ENCODE results near the gene CADPS. TPM values are rescaled to one million over a fixed set of nuclear protein-coding genes. Genes with fewer than 3 reads are reported as not detected.

The CADPS gene
- total and polyA plus RNA-seq, 9 of the 15 experiments (the other 6 are each of a cell fraction or from before 2014, with no cell fraction given), result not detected

DNA sequence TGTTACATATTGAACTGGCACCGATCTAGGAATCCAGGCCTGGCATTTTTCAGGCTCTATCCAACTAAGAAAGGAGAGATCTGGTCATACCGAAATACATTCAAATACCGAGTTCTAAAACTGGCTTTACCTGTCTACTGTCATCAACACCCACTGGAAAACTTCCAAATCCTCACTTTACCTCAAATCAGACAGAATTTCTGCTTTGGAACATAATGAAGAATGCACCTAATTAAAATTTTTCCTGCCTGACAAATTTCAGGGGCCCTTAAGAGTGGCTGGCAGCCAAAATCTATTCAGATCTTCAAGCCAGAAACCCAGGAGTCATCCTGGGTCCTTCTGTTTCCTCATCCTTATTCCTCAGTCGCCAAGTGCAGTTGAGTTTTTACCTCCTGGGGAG is 303.3 kb downstream of the CADPS start (continued):
- no peak for TF ChIP-seq ELF4 (CRISPR knock-in tag; IDR thresholded peaks at IDR 0.05)

GRCh38 chr3:62570888-62571287 is 304.3 kb downstream of the CADPS start:
- Histone ChIP-seq H3K4me1 (replicated peaks in 1 of 2; ENCODE audit: control insufficient read depth in 2 of 2, insufficient read depth in 2 of 2, low read length in 2 of 2) (no peaks in the 10 kb centered on the region), H3K9me3 (replicated peaks; ENCODE audit: control insufficient read depth, insufficient read depth, low read depth, low read length) (no peaks in the 10 kb centered on the region), H2AFZ (ENCODE audit: low read depth, low read length) (no peak overlapping the region), H4K20me1 (replicated peaks; ENCODE audit: control insufficient read depth, insufficient read depth, low read length) (no peaks in the 10 kb centered on the region), H3K36me3 (ENCODE audit: control insufficient read depth, insufficient read depth, low read length) (no peaks in the 10 kb centered on the region), H3K79me2 (ENCODE audit: control insufficient read depth, insufficient read depth, low read length) (no peaks in the 10 kb centered on the region), H3K9me1 (ENCODE audit: control insufficient read depth, insufficient read depth, low read length) (no peaks in the 10 kb centered on the region), H3K27ac (ENCODE audit: extremely low read depth, low read depth, low read length) (no peak overlapping the region), H3K4me3 (no peak overlapping the region), H3K27me3 (ENCODE audit: control insufficient read depth in 2 of 2, insufficient read depth in 2 of 2, low read length in 2 of 2) (no peaks in the 10 kb centered on the region), H3K9ac (ENCODE audit: insufficient read depth in 1 of 2, low read depth in 2 of 2, low read length in 2 of 2) (no peak overlapping the region), H3K4me2 (ENCODE audit: insufficient read depth, low read length) (no peak overlapping the region)
- ChIA-PET POLR2A (interaction anchor here (0.6 kb wide), 1 partner anchor 243 kb away, joined by 3 read pairs; no protein-coding TSS in a partner anchor), CTCF (ENCODE audit: low intra/inter-chr PET ratio) (no interaction called here)
- 0% methylated on average over 6 of the region's 6 CpGs for WGBS (ENCODE audit: insufficient coverage, low coverage, missing lambda C conversion rate)
- ATAC-seq, result no peak
- TF ChIP-seq ZFP30 (CRISPR knock-in tag; IDR thresholded peaks at IDR 0.05; ENCODE audit: borderline replicate concordance) (no peak), USF2 (CRISPR knock-in tag; IDR thresholded peaks at IDR 0.05) (no peak), XRCC5 (IDR thresholded peaks at IDR 0.05; ENCODE audit: low read depth, low read length) (no peak), SAP30 (IDR thresholded peaks at IDR 0.05; ENCODE audit: borderline replicate concordance, insufficient read depth, low read depth, low read length, poor library complexity, severe bottlenecking) (no peak), SMAD2 (IDR thresholded peaks at IDR 0.05; ENCODE audit: low read depth, low read length) (no peak)
- TF ChIP-seq, protein P1, sequence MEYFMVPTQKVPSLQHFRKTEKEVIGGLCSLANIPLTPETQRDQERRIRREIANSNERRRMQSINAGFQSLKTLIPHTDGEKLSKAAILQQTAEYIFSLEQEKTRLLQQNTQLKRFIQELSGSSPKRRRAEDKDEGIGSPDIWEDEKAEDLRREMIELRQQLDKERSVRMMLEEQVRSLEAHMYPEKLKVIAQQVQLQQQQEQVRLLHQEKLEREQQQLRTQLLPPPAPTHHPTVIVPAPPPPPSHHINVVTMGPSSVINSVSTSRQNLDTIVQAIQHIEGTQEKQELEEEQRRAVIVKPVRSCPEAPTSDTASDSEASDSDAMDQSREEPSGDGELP (CRISPR knock-in tag; IDR thresholded peaks at IDR 0.05; ENCODE audit: borderline replicate concordance), result no peak
- no peak for DNase-seq (ENCODE audit: extremely low read depth in 1 of 4, low spot score in 3 of 4)
- intact Hi-C loops (cut with micrococcal nuclease), result no loop called here
- in situ Hi-C loops (cut with MboI), result no loop called here
- no TSS peak for BruUV-seq (replicated peaks)
- FAIRE-seq, result no peak

Data from K562 (cell line).